ENCODE data around the gene ZFAND4.

GRCh38 chr10:45586028-45586824 is 86.3 kb downstream of the ZFAND4 start:
- TF ChIP-seq CTCF (IDR thresholded peaks at IDR 0.05; ENCODE audit: insufficient read depth, low read length, poor library complexity, severe bottlenecking), result no peak
- no peak for TF ChIP-seq EZH2phosphoT487 (conservative IDR thresholded peaks at IDR 0.05; ENCODE audit: low read length)
